Heart right ventricle (tissue), 16 donors: Measurements from ENCODE around the gene NOTCH4. TPM values are rescaled to one million over a fixed set of nuclear protein-coding genes. Genes with fewer than 3 reads are reported as not detected.

Experiments
- ATAC-seq, 8 donors: fragments of 200-7000 bp; cut with Tn5 transposase; one replicate each; pipeline ENCODE4 v1.9.1; 2020; ENCODE audit warnings: mild to moderate bottlenecking in 8 of 8, moderate library complexity in 8 of 8, moderate number of reproducible peaks in 1 of 8
- DNase-seq, 2 donors: peaks; one replicate each; pipeline ENCODE4 v3.0.0-alpha.2; 2020
- H3K27ac ChIP-seq, 10 donors: fragments of 200-600 bp; sonication (generic) in 2 of 10; one replicate each; pipeline versions ENCODE4 v1.5.0 to v1.8.0; 2020 to 2022; ENCODE audit warnings: mild to moderate bottlenecking in 3 of 10
- H3K27me3 ChIP-seq, 7 donors: fragments of 200-600 bp; one replicate each; pipeline ENCODE4 v1.8.0; 2021 to 2022; ENCODE audit warnings: mild to moderate bottlenecking in 2 of 7
- H3K36me3 ChIP-seq, 9 donors: fragments of 200-600 bp; sonication (generic) in 1 of 9; one replicate each; pipeline versions ENCODE4 v1.5.0 to v1.8.0; 2020 to 2022; ENCODE audit warnings: mild to moderate bottlenecking in 2 of 9
- H3K4me1 ChIP-seq, 9 donors: fragments of 200-600 bp; sonication (generic) in 1 of 9; one replicate each; pipeline versions ENCODE4 v1.5.0 to v1.8.0; 2020 to 2022; ENCODE audit warnings: mild to moderate bottlenecking in 4 of 9
- H3K4me3 ChIP-seq, 10 donors: fragments of 200-600 bp; sonication (generic) in 2 of 10; one replicate each; pipeline versions ENCODE4 v1.5.0 to v1.8.0; 2020 to 2022; ENCODE audit warnings: mild to moderate bottlenecking in 7 of 10, moderate library complexity in 2 of 10
- H3K9me3 ChIP-seq, 11 donors: fragments of 200-600 bp in 10 of 11; sonication (generic) in 2 of 11; one replicate each; pipeline versions ENCODE4 v1.5.0 to v1.8.0; 2013 to 2022; ENCODE audit warnings: mild to moderate bottlenecking in 2 of 11, control low read depth in 1 of 11, moderate library complexity in 1 of 11
- WGBS, 2 donors: extraction: QIAGEN DNeasy Blood & Tissue Kit; methylation state at CpG; one replicate each; pipeline ENCODE4 v1.1.7; 2013; ENCODE audit warnings: inconsistent platforms in 1 of 2; 5-methylcytosine and 5-hydroxymethylcytosine counted together
- intact Hi-C, 10 donors: fragments of 100-400 bp; cut with DNase I; formaldehyde crosslinking; loops; one replicate each; pipeline versions ENCODE4 v1.11.1 to v1.14.2; 2022
- polyA plus RNA-seq, 2 donors: library from polyadenylated mRNA; stranded (reverse); fragments of 200-250 nt; gene quantifications; one replicate each; pipeline ENCODE4 v1.2.3, GENCODE V29; 2013
- total RNA-seq, 10 donors: library from RNA; stranded (reverse); fragmentation: NEBNext Ultra II Directional in 3 of 10; extraction: Animal tissue kit (Norgen Biotek cat#: 25700) in 3 of 10; gene quantifications; one replicate each; pipeline versions ENCODE4 v1.2.1 to v1.2.4, GENCODE V29; 2021 to 2023
- TF ChIP-seq, protein P1 (sequence below), 9 donors: fragments of 200-600 bp; sonication (generic) in 2 of 9; IDR thresholded peaks; one replicate each; pipeline versions ENCODE4 v1.5.0 to v1.8.0; 2021 to 2022; ENCODE audit warnings: antibody characterized with exemption in 9 of 9, mild to moderate bottlenecking in 5 of 9, moderate library complexity in 1 of 9
- donor health status: Arrhythmogenic right ventricular cardiomyopathy.
- donor health status: ischemic (EF 13 %, LVEDD 7.1; RV severe dilation, severe dysfunction).
- donor health status: healthy with polysubstance abuse.
- donor health status: DM: no; HTN: yes; CAD: no.
- donor health status: DM: no; HTN: no; CAD: no.
- donor health status: ischemic (EF 25% LVEDD 6.9; RV normal size, moderate dysfunction).
- donor health status: ischemic (EF 25% LVEDD 5.7; RV mildly dilated, moderate dysfunction).
- donor health status: healthy.
- donor health status: DM: yes; HTN: yes; CAD: no.
- donor health status: Ischemic cardiomyopathy.
- donor health status: ischemic (EF 35%, LVEDD 5.7; RV mildly dilated, moderate dysfunction).
- donor health status: nonischemic (EF 11% LVEDD 7.7; RV severe dilation, severe dysfunction).
- donor health status: DM: yes; HTN: yes; CAD: no.
- donor health status: PGD.
- donor health status: ischemic (EF 29% LVEDD 5.4; RV normal size, mild dysfunction).
- donor health status: nonischemic (EF 23%, LVEDD 6.1; RV moderate dilation, normal function).

Gene NOTCH4
- total and polyA plus RNA-seq, 12 donors, result 17.4 to 123 (median 23.9) TPM

GRCh38 chr6:32198866-32199265 is 25.0 kb downstream of the NOTCH4 start:
- H3K36me3 ChIP-seq, result peaks cover 0 to 77% (median 5%) of the 10 kb centered on the region in 9 donors
- TF ChIP-seq, protein P1, sequence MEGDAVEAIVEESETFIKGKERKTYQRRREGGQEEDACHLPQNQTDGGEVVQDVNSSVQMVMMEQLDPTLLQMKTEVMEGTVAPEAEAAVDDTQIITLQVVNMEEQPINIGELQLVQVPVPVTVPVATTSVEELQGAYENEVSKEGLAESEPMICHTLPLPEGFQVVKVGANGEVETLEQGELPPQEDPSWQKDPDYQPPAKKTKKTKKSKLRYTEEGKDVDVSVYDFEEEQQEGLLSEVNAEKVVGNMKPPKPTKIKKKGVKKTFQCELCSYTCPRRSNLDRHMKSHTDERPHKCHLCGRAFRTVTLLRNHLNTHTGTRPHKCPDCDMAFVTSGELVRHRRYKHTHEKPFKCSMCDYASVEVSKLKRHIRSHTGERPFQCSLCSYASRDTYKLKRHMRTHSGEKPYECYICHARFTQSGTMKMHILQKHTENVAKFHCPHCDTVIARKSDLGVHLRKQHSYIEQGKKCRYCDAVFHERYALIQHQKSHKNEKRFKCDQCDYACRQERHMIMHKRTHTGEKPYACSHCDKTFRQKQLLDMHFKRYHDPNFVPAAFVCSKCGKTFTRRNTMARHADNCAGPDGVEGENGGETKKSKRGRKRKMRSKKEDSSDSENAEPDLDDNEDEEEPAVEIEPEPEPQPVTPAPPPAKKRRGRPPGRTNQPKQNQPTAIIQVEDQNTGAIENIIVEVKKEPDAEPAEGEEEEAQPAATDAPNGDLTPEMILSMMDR (IDR thresholded peaks at IDR 0.05), result no peak
- intact Hi-C loops, result loop anchor here in 2 of 10 donors (5.0 kb wide), 2 partner anchors 43 to 773 kb away; no protein-coding TSS in a partner anchor
- ATAC-seq (no peak), DNase-seq (no peak)
- no peaks in the 10 kb centered on the region for H3K9me3 ChIP-seq
- peak overlapping the region in 5 of 10 donors; percentile 98 to 100 (median 100) for H3K27ac ChIP-seq
- peaks cover 6 to 41% (median 26%) of the 10 kb centered on the region in 9 donors for H3K4me1 ChIP-seq
- H3K27me3 ChIP-seq, result peaks cover 0 to 10% (median 0%) of the 10 kb centered on the region in 7 donors
- no peak overlapping the region for H3K4me3 ChIP-seq
- 77 to 85% methylated on average over 17 of the region's 17 CpGs for WGBS, 2 donors

GRCh38 chr6:32198345-32198696 is 25.5 kb downstream of the NOTCH4 start:
- Histone ChIP-seq H3K27me3 (peaks cover 0 to 10% (median 0%) of the 10 kb centered on the region in 7 donors), H3K36me3 (peaks cover 0 to 75% (median 3%) of the 10 kb centered on the region in 9 donors), H3K4me1 (peaks cover 6 to 41% (median 30%) of the 10 kb centered on the region in 9 donors), H3K4me3 (no peak overlapping the region), H3K27ac (peak overlapping the region in 7 of 10 donors; percentile 98 to 100 (median 99)), H3K9me3 (no peaks in the 10 kb centered on the region)
- DNase-seq, result no peak
- TF ChIP-seq, protein P1 (IDR thresholded peaks at IDR 0.05), result no peak
- 77 to 80% methylated on average over 3 of the region's 3 CpGs for WGBS, 2 donors
- ATAC-seq, result no peak
- intact Hi-C loops, result loop anchor here in 2 of 10 donors (5.0 kb wide), 2 partner anchors 44 to 774 kb away; no protein-coding TSS in a partner anchor

DNA sequence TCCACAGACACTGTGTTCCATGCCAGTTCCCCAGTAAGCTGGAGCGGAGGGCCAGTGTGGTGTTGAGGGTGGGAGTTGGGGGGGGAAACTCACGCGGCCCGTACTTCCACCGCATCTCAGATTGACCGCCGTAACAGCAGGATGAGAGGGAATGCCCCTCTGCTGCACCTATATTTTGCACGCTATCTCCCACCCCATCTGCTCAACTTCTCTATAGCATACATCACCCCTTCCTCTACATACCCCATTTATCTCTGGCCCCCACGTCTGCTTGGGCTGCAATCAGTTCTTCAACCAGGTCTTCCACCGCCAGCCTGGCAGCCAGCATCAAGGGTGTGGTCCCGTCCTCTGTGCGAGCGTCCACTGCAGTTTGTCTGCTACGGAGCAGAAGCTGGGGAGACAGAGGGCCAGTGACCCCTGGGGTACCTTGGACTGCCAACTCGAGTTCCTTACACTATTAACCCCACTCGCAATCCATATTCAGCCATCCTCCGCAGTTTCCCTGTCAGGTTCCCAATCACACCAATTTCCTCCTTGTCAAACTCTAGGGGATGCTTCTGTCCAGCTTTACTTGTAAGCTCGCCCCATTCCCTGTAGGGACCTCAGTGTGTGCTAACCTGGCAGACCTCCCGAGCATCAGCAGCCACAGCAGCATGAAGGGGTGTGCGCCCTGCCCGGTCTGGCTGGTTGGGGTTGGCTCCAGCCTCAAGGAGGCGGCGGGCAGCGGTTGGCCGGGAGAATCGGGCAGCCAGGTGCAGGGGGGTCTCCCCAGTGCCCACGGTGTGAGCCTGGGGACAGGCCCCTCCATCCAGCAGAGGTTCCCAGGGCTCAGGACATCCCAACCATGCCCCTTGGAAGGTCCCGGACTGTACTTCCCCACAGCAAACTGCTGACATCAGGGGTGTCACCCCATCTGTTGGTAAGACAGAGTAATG is 26.9 kb downstream of the NOTCH4 start:
- Histone ChIP-seq H3K27ac (peak overlapping the region; percentile 98 to 100 (median 99)), H3K4me1 (peaks cover 6 to 54% (median 44%) of the 10 kb centered on the region in 9 donors), H3K9me3 (no peaks in the 10 kb centered on the region), H3K4me3 (peak overlapping the region; percentile 51 to 79 (median 70)), H3K36me3 (peaks cover 0 to 61% (median 0%) of the 10 kb centered on the region in 9 donors), H3K27me3 (peaks cover 0 to 5% (median 0%) of the 10 kb centered on the region in 7 donors)
- DNase-seq (peak; percentile 49 to 53), ATAC-seq (no peak)
- TF ChIP-seq, protein P1 (IDR thresholded peaks at IDR 0.05), result no peak
- intact Hi-C loops, result loop anchor here in 3 of 10 donors (1.0 to 5.0 kb wide), 3 partner anchors 45 to 775 kb away; partner anchors contain the start of gene SKIC2 (in 1 of the 3)
- 25 to 29% methylated on average over 28 of the region's 28 CpGs for WGBS, 2 donors
